ENCODE results near the gene GPR150. TPM values are rescaled to one million over a fixed set of nuclear protein-coding genes. Genes with fewer than 3 reads are reported as not detected.

GPR150 gene
- total and polyA plus RNA-seq, 12 donors = 0.01 to 0.15 (median 0.11) TPM; not detected in 8

DNA sequence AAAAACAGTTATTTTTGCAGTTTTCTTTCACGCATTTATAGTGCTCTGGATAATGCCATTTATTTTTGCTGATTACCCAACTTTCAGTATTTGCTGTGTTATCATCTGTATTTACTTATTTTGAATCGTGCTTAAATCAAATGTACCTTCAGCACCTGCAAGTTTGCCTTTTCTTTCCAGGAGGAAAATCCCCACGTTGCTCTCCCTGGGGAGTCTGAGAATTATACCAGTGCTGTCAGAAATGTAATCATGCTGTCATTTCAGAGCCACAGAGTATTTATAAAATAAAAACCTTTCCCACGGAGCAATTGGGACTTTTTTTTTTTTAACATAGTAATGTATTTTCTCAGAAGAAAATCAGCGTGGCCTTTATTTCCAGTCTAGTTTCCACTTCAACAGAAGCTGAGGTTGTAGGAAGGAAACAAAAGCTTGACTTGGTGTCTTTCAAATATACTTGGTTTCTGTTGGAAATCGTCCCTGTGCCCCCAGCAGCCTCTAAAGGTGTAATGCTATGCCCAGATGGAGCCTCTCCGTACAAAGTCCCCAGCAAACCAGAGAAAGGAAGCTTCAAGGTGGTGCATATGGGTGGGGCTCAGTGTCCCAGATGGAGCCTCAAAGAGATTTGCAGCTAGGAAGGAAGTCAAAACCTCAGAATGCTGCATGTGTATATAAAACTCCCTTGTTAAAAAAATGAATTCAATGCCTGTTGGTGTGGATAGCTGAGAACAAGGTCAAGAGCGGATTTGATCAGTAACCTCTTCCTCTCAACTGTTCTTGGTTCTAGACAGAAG lies 2.1 kb downstream of the GPR150 start:
- WGBS, 2 donors = 71 to 75% methylated on average over 8 of the region's 8 CpGs

DNA sequence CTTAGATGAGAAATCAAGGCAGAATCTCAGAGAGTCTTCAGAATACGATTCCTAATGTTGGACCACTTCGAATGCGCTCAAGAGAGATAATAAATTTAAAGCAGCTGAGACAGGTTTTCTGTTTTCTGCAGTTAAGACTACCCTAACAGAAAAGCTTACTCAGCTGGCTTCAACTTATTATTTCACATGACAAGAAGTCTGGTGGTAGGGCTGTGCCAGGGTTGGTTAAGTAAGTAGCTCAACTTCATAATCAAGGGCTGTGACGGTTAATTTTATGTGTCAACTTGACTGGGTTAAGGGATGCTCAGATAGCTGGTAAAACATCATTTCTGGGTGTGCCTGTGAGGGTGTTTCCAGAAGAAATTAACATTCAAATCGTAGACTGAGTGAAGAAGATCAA lies 3.8 kb downstream of the GPR150 start:
- TF ChIP-seq, protein P1, sequence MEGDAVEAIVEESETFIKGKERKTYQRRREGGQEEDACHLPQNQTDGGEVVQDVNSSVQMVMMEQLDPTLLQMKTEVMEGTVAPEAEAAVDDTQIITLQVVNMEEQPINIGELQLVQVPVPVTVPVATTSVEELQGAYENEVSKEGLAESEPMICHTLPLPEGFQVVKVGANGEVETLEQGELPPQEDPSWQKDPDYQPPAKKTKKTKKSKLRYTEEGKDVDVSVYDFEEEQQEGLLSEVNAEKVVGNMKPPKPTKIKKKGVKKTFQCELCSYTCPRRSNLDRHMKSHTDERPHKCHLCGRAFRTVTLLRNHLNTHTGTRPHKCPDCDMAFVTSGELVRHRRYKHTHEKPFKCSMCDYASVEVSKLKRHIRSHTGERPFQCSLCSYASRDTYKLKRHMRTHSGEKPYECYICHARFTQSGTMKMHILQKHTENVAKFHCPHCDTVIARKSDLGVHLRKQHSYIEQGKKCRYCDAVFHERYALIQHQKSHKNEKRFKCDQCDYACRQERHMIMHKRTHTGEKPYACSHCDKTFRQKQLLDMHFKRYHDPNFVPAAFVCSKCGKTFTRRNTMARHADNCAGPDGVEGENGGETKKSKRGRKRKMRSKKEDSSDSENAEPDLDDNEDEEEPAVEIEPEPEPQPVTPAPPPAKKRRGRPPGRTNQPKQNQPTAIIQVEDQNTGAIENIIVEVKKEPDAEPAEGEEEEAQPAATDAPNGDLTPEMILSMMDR (IDR thresholded peaks at IDR 0.05) = no peak
- peaks cover 0 to 39% (median 20%) of the 10 kb centered on the region in 9 donors for H3K4me1 ChIP-seq
- 95 to 96% methylated on average over 5 of the region's 5 CpGs for WGBS, 2 donors
- DNase-seq = no peak
- no peak overlapping the region for H3K4me3 ChIP-seq
- H3K36me3 ChIP-seq = no peaks in the 10 kb centered on the region
- no peak overlapping the region for H3K27ac ChIP-seq
- no peak for ATAC-seq
- H3K27me3 ChIP-seq = peaks cover 0 to 11% (median 0%) of the 10 kb centered on the region in 7 donors
- H3K9me3 ChIP-seq = no peaks in the 10 kb centered on the region
- intact Hi-C loops (cut with DNase I) = loop anchor here in 1 of 10 donors (2.0 kb wide), 1 partner anchor 41 kb away; no protein-coding TSS in a partner anchor

More for the DNA sequence above, 2.1 kb downstream of the GPR150 start:
- Histone ChIP-seq H3K4me3 (peak overlapping the region in 2 of 10 donors; percentile 62 to 68), H3K27me3 (peaks cover 0 to 11% (median 0%) of the 10 kb centered on the region in 7 donors), H3K36me3 (no peaks in the 10 kb centered on the region), H3K4me1 (peaks cover 0 to 35% (median 20%) of the 10 kb centered on the region in 9 donors), H3K27ac (no peak overlapping the region), H3K9me3 (no peaks in the 10 kb centered on the region)
- ATAC-seq (no peak), DNase-seq (no peak)
- intact Hi-C loops (cut with DNase I) = no loop called here
- TF ChIP-seq, protein P1 (IDR thresholded peaks at IDR 0.05) = no peak

DNA sequence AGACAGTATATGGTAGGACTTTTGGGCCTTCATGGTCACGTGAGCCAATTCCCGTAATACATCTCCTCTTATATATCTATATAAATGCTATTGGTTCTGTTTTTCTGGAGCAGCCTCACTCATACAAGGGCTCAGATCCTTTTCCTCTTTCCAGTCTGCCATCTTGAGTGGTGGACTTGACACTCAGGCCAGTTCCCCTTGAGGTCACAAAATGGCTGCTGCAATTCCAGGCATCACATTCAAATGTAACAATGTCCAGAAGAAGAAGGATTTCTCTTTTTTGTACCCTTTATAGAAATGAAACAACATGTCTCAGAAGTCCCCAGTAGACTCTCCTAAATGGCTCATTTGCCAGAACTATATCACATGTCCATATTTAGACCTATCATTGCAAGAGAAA lies 4.5 kb downstream of the GPR150 start:
- TF ChIP-seq, protein P1 (IDR thresholded peaks at IDR 0.05) = no peak
- no peak for DNase-seq
- intact Hi-C loops (cut with DNase I) = loop anchor here in 1 of 10 donors (2.0 kb wide), 1 partner anchor 40 kb away; no protein-coding TSS in a partner anchor
- peaks cover 0 to 9% (median 0%) of the 10 kb centered on the region in 7 donors for H3K27me3 ChIP-seq
- ATAC-seq = no peak
- no peak overlapping the region for H3K4me3 ChIP-seq
- H3K27ac ChIP-seq = no peak overlapping the region
- H3K4me1 ChIP-seq = peaks cover 0 to 38% (median 18%) of the 10 kb centered on the region in 9 donors
- no peaks in the 10 kb centered on the region for H3K9me3 ChIP-seq
- WGBS, 2 donors = 98 to 100% methylated on average over 2 of the region's 2 CpGs
- H3K36me3 ChIP-seq = no peaks in the 10 kb centered on the region

DNA sequence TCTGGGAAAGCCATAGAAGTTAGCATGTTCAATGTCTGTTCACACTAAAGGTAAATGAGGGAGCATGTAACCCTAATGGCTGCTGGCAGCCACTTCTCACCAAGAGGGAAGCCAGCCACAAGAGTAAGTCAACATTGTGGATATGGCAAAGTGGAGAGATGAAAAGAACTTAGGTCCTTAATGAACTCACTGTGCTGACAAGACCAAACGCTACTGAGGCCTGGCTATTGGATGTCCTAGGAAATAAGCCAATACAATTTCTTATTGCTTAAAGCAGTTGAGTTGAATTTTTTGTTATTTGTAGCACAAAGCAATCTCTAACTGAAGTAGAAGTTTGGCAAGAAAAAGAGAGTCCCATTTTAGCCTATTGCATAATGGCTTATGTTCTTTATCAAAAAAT lies 6.8 kb downstream of the GPR150 start:
- Histone ChIP-seq H3K27ac (no peak overlapping the region), H3K9me3 (no peaks in the 10 kb centered on the region), H3K4me1 (peaks cover 0 to 35% (median 4%) of the 10 kb centered on the region in 9 donors), H3K4me3 (no peak overlapping the region), H3K36me3 (no peaks in the 10 kb centered on the region), H3K27me3 (no peaks in the 10 kb centered on the region)
- intact Hi-C loops (cut with DNase I) = no loop called here
- ATAC-seq (peak in 1 of 8 donors; percentile 52), DNase-seq (no peak)
- TF ChIP-seq, protein P1 (IDR thresholded peaks at IDR 0.05) = no peak
- WGBS, 2 donors = 71 to 75% methylated on average over 1 of the region's 1 CpG
